ENCODE measurements around the gene SNAI1.

The SNAI1 gene

GRCh38 chr20:49981218-49982071 lies 1.3 kb upstream of the SNAI1 start:
- TF ChIP-seq CTCF (IDR thresholded peaks at IDR 0.05): no peak

GRCh38 chr20:49982072-49982345 lies 771 bp upstream of the SNAI1 start:
- TF ChIP-seq CTCF (IDR thresholded peaks at IDR 0.05): no peak

- TF ChIP-seq CTCF (IDR thresholded peaks at IDR 0.05): no peak
Measured at GRCh38 chr20:49983123-49983847, 505 bp downstream of the SNAI1 start.

GRCh38 chr20:49983848-49984408 lies 1.1 kb downstream of the SNAI1 start:
- TF ChIP-seq CTCF (IDR thresholded peaks at IDR 0.05): no peak

- no peak for TF ChIP-seq CTCF (IDR thresholded peaks at IDR 0.05)
Measured at GRCh38 chr20:49984426-49985153, 1.8 kb downstream of the SNAI1 start.

GRCh38 chr20:49985157-49985556 lies 2.4 kb downstream of the SNAI1 start:
- TF ChIP-seq CTCF (IDR thresholded peaks at IDR 0.05): no peak

- no peak for TF ChIP-seq CTCF (IDR thresholded peaks at IDR 0.05)
Measured at GRCh38 chr20:49985617-49986016, 2.8 kb downstream of the SNAI1 start.
